HepG2 (cell line): ENCODE measurements around the gene SRCIN1. TPM values are rescaled to one million over a fixed set of nuclear protein-coding genes. Genes with fewer than 3 reads are reported as not detected.
A peak's percentile ranks its signal among the peaks of the same experiment; 100 is the strongest.

Experiments used
- AGO1 ChIP-seq: fragments of 200-400 bp; formaldehyde crosslinking; IDR thresholded peaks from 2 replicates; pipeline ENCODE4 v1.6.1; 2017; ENCODE audit warnings: mild to moderate bottlenecking, low read depth, low read length, moderate library complexity; ENCODE audit not compliant: poor library complexity, severe bottlenecking
- AKAP8 ChIP-seq: sonication (generic); formaldehyde crosslinking; IDR thresholded peaks from 2 replicates; pipeline ENCODE4 v1.5.1; 2020; ENCODE audit warnings: mild to moderate bottlenecking, missing genetic modification reagents
- ARNTL ChIP-seq: sonication (generic); formaldehyde crosslinking; IDR thresholded peaks from 2 replicates; pipeline ENCODE4 v1.4.0; 2020; ENCODE audit warnings: mild to moderate bottlenecking, missing genetic modification reagents
- HNRNPUL1 ChIP-seq: fragments of 200-400 bp; formaldehyde crosslinking; IDR thresholded peaks from 2 replicates; pipeline ENCODE4 v1.6.1; 2017; ENCODE audit warnings: low read depth, mild to moderate bottlenecking, low read length, moderate library complexity
- MEIS1 ChIP-seq: sonication (generic); formaldehyde crosslinking; IDR thresholded peaks from 2 replicates; pipeline ENCODE4 v1.9.0; 2021; ENCODE audit warnings: mild to moderate bottlenecking, missing genetic modification reagents, moderate library complexity, borderline replicate concordance
- SP4 ChIP-seq: sonication (generic); formaldehyde crosslinking; IDR thresholded peaks from 2 replicates; pipeline ENCODE4 v1.8.1; 2023; ENCODE audit warnings: mild to moderate bottlenecking, missing genetic modification reagents
- ZBTB38 ChIP-seq: sonication (generic); formaldehyde crosslinking; IDR thresholded peaks from 2 replicates; pipeline ENCODE4 v1.5.1; 2020; ENCODE audit warnings: mild to moderate bottlenecking, missing genetic modification reagents
- ZFP82 ChIP-seq: sonication (generic); formaldehyde crosslinking; IDR thresholded peaks from 2 replicates; pipeline ENCODE4 v1.5.1; 2020; ENCODE audit warnings: mild to moderate bottlenecking, missing genetic modification reagents, borderline replicate concordance
- ZNF383 ChIP-seq: sonication (generic); formaldehyde crosslinking; IDR thresholded peaks from 2 replicates; pipeline ENCODE4 v1.4.0; 2020; ENCODE audit warnings: missing genetic modification reagents, mild to moderate bottlenecking, borderline replicate concordance
- ZNF556 ChIP-seq: sonication (generic); formaldehyde crosslinking; IDR thresholded peaks from 2 replicates; pipeline ENCODE4 v1.4.0; 2020; ENCODE audit warnings: mild to moderate bottlenecking, missing genetic modification reagents, borderline replicate concordance
- ZNF768 ChIP-seq: sonication (generic); formaldehyde crosslinking; IDR thresholded peaks from 2 replicates; pipeline ENCODE4 v1.4.0; 2020; ENCODE audit warnings: missing genetic modification reagents
- polyA plus RNA-seq, 8 experiments: library from polyadenylated mRNA; depleted of rRNA in 3 of 8; stranded (reverse) in 7 of 8; unstranded in 1 of 8; fragments of >200 nt; fragmentation: Illumina TruSeq in 4 of 8; extraction: Trizol in 4 of 8; gene quantifications; 2 replicates each; pipeline versions ENCODE4 v1.2.1 to v1.2.3, GENCODE V29; 2011 to 2016; ENCODE audit warnings: low read depth in 4 of 8, missing spikeins in 1 of 8, mixed read lengths in 1 of 8; ENCODE audit not compliant: insufficient read depth in 1 of 8
- total RNA-seq, 5 experiments: library from RNA; depleted of rRNA; stranded (reverse); fragments of >200 nt; fragmentation: Illumina TruSeq; extraction: Trizol; gene quantifications; 2 replicates each; pipeline ENCODE4 v1.2.3, GENCODE V29; 2016; ENCODE audit warnings: low read depth in 1 of 5
- TF ChIP-seq, protein P1 (sequence below), 2 experiments: sonication (generic) in 1 of 2; formaldehyde crosslinking in 1 of 2; IDR thresholded peaks; 2 replicates each; pipeline versions ENCODE4 v1.4.0 to v1.6.1; 2016 to 2020; ENCODE audit warnings: borderline replicate concordance in 1 of 2, low read depth in 1 of 2, mild to moderate bottlenecking in 1 of 2, missing genetic modification reagents in 1 of 2

The SRCIN1 gene
- total and polyA plus RNA-seq, 2 of the 13 experiments (the other 11 are each of a cell fraction or from before 2014, with no cell fraction given) = 1.2 to 9.6 TPM

DNA sequence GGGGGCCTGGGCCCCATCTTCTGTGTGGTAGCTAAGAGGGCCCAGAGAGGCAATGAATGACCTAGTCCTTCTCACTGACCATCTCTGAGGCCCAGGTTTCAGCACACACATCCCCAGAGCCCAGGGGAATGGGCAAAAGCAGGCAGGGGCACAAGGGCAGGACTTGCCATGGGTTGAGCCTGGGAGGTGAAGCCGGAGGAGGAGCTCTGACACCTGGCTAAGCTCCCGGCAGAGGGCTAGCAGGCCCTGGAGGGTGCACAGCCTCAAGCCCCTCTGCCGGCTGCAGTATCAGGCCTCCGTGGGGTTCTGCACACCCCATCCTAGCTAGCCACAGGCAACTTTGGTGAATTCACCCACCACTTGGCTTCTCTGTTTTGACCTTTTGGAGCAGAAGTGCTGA lies 5.3 kb downstream of the SRCIN1 start (continued):
- TF ChIP-seq, protein P1, sequence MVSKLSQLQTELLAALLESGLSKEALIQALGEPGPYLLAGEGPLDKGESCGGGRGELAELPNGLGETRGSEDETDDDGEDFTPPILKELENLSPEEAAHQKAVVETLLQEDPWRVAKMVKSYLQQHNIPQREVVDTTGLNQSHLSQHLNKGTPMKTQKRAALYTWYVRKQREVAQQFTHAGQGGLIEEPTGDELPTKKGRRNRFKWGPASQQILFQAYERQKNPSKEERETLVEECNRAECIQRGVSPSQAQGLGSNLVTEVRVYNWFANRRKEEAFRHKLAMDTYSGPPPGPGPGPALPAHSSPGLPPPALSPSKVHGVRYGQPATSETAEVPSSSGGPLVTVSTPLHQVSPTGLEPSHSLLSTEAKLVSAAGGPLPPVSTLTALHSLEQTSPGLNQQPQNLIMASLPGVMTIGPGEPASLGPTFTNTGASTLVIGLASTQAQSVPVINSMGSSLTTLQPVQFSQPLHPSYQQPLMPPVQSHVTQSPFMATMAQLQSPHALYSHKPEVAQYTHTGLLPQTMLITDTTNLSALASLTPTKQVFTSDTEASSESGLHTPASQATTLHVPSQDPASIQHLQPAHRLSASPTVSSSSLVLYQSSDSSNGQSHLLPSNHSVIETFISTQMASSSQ (IDR thresholded peaks at IDR 0.05; ENCODE audit: low read depth) = no peak
- TF ChIP-seq, protein P1 (CRISPR knock-in tag; IDR thresholded peaks at IDR 0.05; ENCODE audit: borderline replicate concordance) = 0 out of 2 replicates have a peak, but pooled peaks have one; percentile 31
- TF ChIP-seq HNRNPUL1 = no peak
- no peak for TF ChIP-seq ZFP82 (CRISPR knock-in tag)
- peak; percentile 39; the same call in 1 of the 2 replicates for TF ChIP-seq ZBTB38
- 0 out of 2 replicates have a peak, but pooled peaks have one; percentile 32 for TF ChIP-seq SP4 (CRISPR knock-in tag)
- TF ChIP-seq ARNTL (CRISPR knock-in tag) = peak; percentile 51; the same call in 1 of the 2 replicates
- 0 out of 2 replicates have a peak, but pooled peaks have one; percentile 14 for TF ChIP-seq ZNF556 (CRISPR knock-in tag)
- peak; percentile 6 for TF ChIP-seq AGO1
- TF ChIP-seq ZNF768 (CRISPR knock-in tag) = peak; percentile 34; the same call in 1 of the 2 replicates
- TF ChIP-seq ZNF383 (CRISPR knock-in tag) = no peak; the same call in 1 of the 2 replicates
- TF ChIP-seq MEIS1 = 0 out of 2 replicates have a peak, but pooled peaks have one; percentile 47
- peak; percentile 86; the same call in 1 of the 2 replicates for TF ChIP-seq AKAP8 (CRISPR knock-in tag)
